ENCODE results near the gene GULP1. TPM values are rescaled to one million over a fixed set of nuclear protein-coding genes. Genes with fewer than 3 reads are reported as not detected.

Gene GULP1
- total and polyA plus RNA-seq, 10 of the 15 experiments (the other 5 are each of a cell fraction or from before 2014, with no cell fraction given), result 0.02 to 1.3 (median 0.15) TPM; not detected in 5

- TF ChIP-seq TBL1XR1 (IDR thresholded peaks at IDR 0.05; ENCODE audit: low read depth, low read length) (no peak), FOXK2 (IDR thresholded peaks at IDR 0.05) (no peak), ZNF622 (IDR thresholded peaks at IDR 0.05) (no peak), CBX5 (IDR thresholded peaks at IDR 0.05; ENCODE audit: low read depth) (no peak), EGR1 (IDR thresholded peaks at IDR 0.05; ENCODE audit: borderline replicate concordance in 1 of 2, low read depth in 2 of 2, low read length in 2 of 2) (no peak), SMAD5 (IDR thresholded peaks at IDR 0.05; ENCODE audit: low read depth) (no peak)
Observed at GRCh38 chr2:188322569-188323551, 31.2 kb downstream of the GULP1 start (continued).

GRCh38 chr2:188324067-188324466, 32.4 kb downstream of the GULP1 start:
- ATAC-seq, result no peak
- DNase-seq (ENCODE audit: low read depth, low spot score), result no peak
- ChIA-PET POLR2A (no interaction called here), CTCF (no interaction called here), RAD21 (ENCODE audit: unreplicated experiment) (no interaction called here), SMC1A (ENCODE audit: uncharacterized antibody, unreplicated experiment) (interaction anchor here (0.6 kb wide), 1 partner anchor 272 kb away, joined by 3 read pairs; no protein-coding TSS in a partner anchor)
- in situ Hi-C loops (cut with MboI) (no loop called here), intact Hi-C loops (cut with micrococcal nuclease; ENCODE audit: unreplicated experiment) (no loop called here)
- FAIRE-seq, result no peak
- H3K9ac ChIP-seq (ENCODE audit: control insufficient read depth, insufficient read depth, low read length), result no peak overlapping the region
- H3K27me3 ChIP-seq (replicated peaks in 1 of 2; ENCODE audit: control insufficient read depth in 2 of 2, insufficient read depth in 2 of 2, low read length in 1 of 2), result no peaks in the 10 kb centered on the region; a peak in 1 of 4 replicates
- no peak overlapping the region for H2AFZ ChIP-seq (ENCODE audit: control insufficient read depth, low read depth, low read length)
- H3K79me2 ChIP-seq (ENCODE audit: control insufficient read depth, insufficient read depth, low read length), result no peaks in the 10 kb centered on the region
- no peak overlapping the region for H3K4me2 ChIP-seq (ENCODE audit: control insufficient read depth, insufficient read depth)
- H4K20me1 ChIP-seq (ENCODE audit: control insufficient read depth, insufficient read depth), result no peaks in the 10 kb centered on the region
- no peak overlapping the region for H3K27ac ChIP-seq (ENCODE audit: control insufficient read depth, insufficient read depth)
- no peaks in the 10 kb centered on the region for H3K4me1 ChIP-seq (ENCODE audit: control insufficient read depth, insufficient read depth, low read length)
- no peaks in the 10 kb centered on the region for H3K36me3 ChIP-seq (ENCODE audit: control insufficient read depth in 2 of 2, insufficient read depth in 2 of 2, low read length in 1 of 2)
- no TSS peak for BruUV-seq (replicated peaks)
- no peak overlapping the region for H3K4me3 ChIP-seq
- no peaks in the 10 kb centered on the region for H3K9me3 ChIP-seq (replicated peaks; ENCODE audit: control insufficient read depth, insufficient read depth, low read length)
- TF ChIP-seq WRNIP1 (IDR thresholded peaks at IDR 0.05; ENCODE audit: borderline replicate concordance, low read depth, low read length) (no peak), IKZF1 (conservative IDR thresholded peaks at IDR 0.05) (no peak), SUZ12 (IDR thresholded peaks at IDR 0.05; ENCODE audit: unreplicated experiment) (no peak), CREB1 (IDR thresholded peaks at IDR 0.05; ENCODE audit: low read depth) (no peak), HCFC1 (IDR thresholded peaks at IDR 0.05; ENCODE audit: low read length) (no peak), ZBTB4 (CRISPR knock-in tag; IDR thresholded peaks at IDR 0.05) (no peak), SIX5 (IDR thresholded peaks at IDR 0.05; ENCODE audit: low read depth, low read length, severe bottlenecking) (no peak), ATF7 (IDR thresholded peaks at IDR 0.05; ENCODE audit: low read depth) (no peak), EGR1 (IDR thresholded peaks at IDR 0.05; ENCODE audit: borderline replicate concordance in 1 of 2, low read depth in 2 of 2, low read length in 2 of 2) (no peak), NFYB (IDR thresholded peaks at IDR 0.05; ENCODE audit: insufficient read depth, low read depth, low read length) (no peak), DPF2 (IDR thresholded peaks at IDR 0.05) (no peak), KAT2A (conservative IDR thresholded peaks at IDR 0.05; ENCODE audit: control insufficient read depth, low read depth, low read length) (no peak), SMAD5 (IDR thresholded peaks at IDR 0.05; ENCODE audit: low read depth) (no peak)
